Common myeloid progenitor, CD34-positive (primary cell): Measurements from ENCODE around the gene IFT80.
"Not testable (repeated sequence)": the region's sequence is repeated elsewhere in the genome, so short reads cannot be mapped to it uniquely, and the experiment has no call there.

Source experiments
- CTCF ChIA-PET: fragments of 350-600 bp; sonication (Branson Sonifier 250); formaldehyde crosslinking; loops from one replicate; lab custom pipeline; 2021; ENCODE audit warnings: antibody characterized with exemption; lab: Charles Lee
- POLR2A ChIA-PET: fragments of 350-600 bp; sonication (Branson Sonifier 250); formaldehyde crosslinking; loops from one replicate; lab custom pipeline; 2021; ENCODE audit warnings: antibody characterized with exemption; lab: Charles Lee
- DNase-seq, 3 donors: peaks; one replicate each; pipeline versions ENCODE4 v3.0.0 to v3.0.0-alpha.2; 2013
- H3K27ac ChIP-seq, 2 experiments: 1 replicate in 1 of 2; 2 replicates in 1 of 2; pipeline ENCODE4 v1.7.0; 2013; ENCODE audit warnings: inconsistent platforms in 2 of 2, low read length in 2 of 2, mild to moderate bottlenecking in 2 of 2, low read depth in 1 of 2, moderate library complexity in 1 of 2; ENCODE audit not compliant: severe bottlenecking in 2 of 2, insufficient read depth in 1 of 2, poor library complexity in 1 of 2
- H3K27me3 ChIP-seq, 5 experiments: replicated peaks in 2 of 5; 1 replicate in 3 of 5; 2 replicates in 2 of 5; pipeline versions ENCODE4 v1.6.1 to v1.7.0; 2013; ENCODE audit warnings: low read length in 4 of 5, mild to moderate bottlenecking in 2 of 5, moderate library complexity in 2 of 5, inconsistent platforms in 1 of 5; ENCODE audit not compliant: insufficient read depth in 5 of 5, control insufficient read depth in 4 of 5
- H3K36me3 ChIP-seq, 4 experiments: 1 replicate in 2 of 4; 2 replicates in 2 of 4; pipeline versions ENCODE4 v1.6.1 to v1.7.0; 2013; ENCODE audit warnings: low read length in 3 of 4, control low read depth in 1 of 4, mild to moderate bottlenecking in 1 of 4; ENCODE audit not compliant: control insufficient read depth in 4 of 4, insufficient read depth in 4 of 4
- H3K4me1 ChIP-seq, 4 experiments: 1 replicate in 3 of 4; 2 replicates in 1 of 4; pipeline versions ENCODE4 v1.6.1 to v1.7.1; 2013; ENCODE audit warnings: low read length in 3 of 4, mild to moderate bottlenecking in 3 of 4, control low read depth in 1 of 4, inconsistent platforms in 1 of 4, moderate library complexity in 1 of 4; ENCODE audit not compliant: control insufficient read depth in 4 of 4, insufficient read depth in 4 of 4; ENCODE audit errors: control extremely low read depth in 1 of 4
- H3K4me3 ChIP-seq, 7 experiments: 1 replicate in 4 of 7; 2 replicates in 3 of 7; pipeline versions ENCODE4 v1.5.1 to v1.7.0; 2013; ENCODE audit warnings: mild to moderate bottlenecking in 7 of 7, low read length in 6 of 7, moderate library complexity in 6 of 7, inconsistent platforms in 2 of 7, low read depth in 2 of 7, control low read depth in 1 of 7; ENCODE audit not compliant: insufficient read depth in 4 of 7, control insufficient read depth in 1 of 7; ENCODE audit errors: extremely low read depth in 1 of 7
- H3K9me3 ChIP-seq, 5 experiments: 1 replicate in 4 of 5; 2 replicates in 1 of 5; pipeline versions ENCODE4 v1.6.1 to v1.7.1; 2013; ENCODE audit warnings: low read length in 4 of 5, mild to moderate bottlenecking in 2 of 5, inconsistent platforms in 1 of 5, low read depth in 1 of 5, moderate library complexity in 1 of 5; ENCODE audit not compliant: control insufficient read depth in 4 of 5, insufficient read depth in 2 of 5; ENCODE audit errors: control extremely low read depth in 1 of 5
- WGBS: methylation state at CpG from one replicate; pipeline ENCODE4 v1.1.5; 2013; ENCODE audit not compliant: insufficient coverage; 5-methylcytosine and 5-hydroxymethylcytosine counted together

IFT80 gene

DNA sequence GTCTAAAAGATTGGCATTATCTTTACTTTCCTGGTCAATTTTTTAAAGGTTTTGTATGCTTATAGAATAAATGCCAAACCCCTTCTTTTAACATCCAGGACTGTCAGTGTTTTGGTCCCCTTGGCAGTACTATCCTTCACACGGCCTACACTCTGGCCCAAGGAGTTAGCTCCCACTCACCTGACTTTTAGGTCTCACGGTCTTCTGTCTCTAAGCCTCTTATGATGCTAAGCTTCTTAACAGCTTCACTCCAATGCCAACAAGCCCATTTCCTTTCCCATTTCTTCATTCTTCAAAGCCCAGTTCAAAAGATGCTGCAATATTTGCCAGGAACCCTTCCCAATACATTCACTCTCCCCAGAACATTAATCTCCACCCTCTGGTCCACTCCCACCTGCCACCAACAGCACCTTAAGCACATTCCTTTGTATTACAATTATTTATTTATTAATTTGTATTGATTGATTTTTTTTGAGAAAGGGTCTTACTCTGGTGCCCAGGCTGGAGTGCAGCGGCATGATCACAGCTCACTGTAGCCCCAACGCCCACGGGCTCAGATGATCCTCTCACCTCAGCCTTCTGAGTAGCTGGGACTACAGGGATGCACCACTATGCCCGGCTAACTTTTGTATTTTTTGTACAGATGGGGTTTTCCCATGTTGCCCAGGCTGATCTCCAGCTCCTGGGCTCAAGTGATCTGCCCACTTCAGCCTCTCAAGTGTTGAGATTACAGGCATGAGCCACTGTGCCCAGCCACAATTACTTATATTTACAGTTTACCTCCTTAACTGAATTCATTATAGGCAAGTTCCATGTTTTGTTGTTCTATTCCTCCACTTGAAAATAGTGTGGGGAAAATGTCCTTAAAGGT is 27.8 kb downstream of the IFT80 start:
- no peak overlapping the region for H3K27ac ChIP-seq
- 91% methylated on average over 4 of the region's 6 CpGs for WGBS
- no peak overlapping the region for H3K4me3 ChIP-seq
- peaks cover 0 to 4% (median 0%) of the 10 kb centered on the region in 5 experiments for H3K9me3 ChIP-seq
- ChIA-PET CTCF (interaction anchor here (1.0 to 1.3 kb wide), 2 partner anchors 33 to 233 kb away, joined by 3 to 4 read pairs; no protein-coding TSS in a partner anchor), POLR2A (interaction anchor here (0.6 kb wide), 1 partner anchor 18 kb away, joined by 3 read pairs; no protein-coding TSS in a partner anchor)
- H3K36me3 ChIP-seq = peaks cover 3 to 33% (median 12%) of the 10 kb centered on the region in 4 experiments
- peaks cover 0 to 48% (median 14%) of the 10 kb centered on the region in 5 experiments for H3K27me3 ChIP-seq
- peaks cover 3 to 10% (median 5%) of the 10 kb centered on the region in 4 experiments for H3K4me1 ChIP-seq
- no peak for DNase-seq

DNA sequence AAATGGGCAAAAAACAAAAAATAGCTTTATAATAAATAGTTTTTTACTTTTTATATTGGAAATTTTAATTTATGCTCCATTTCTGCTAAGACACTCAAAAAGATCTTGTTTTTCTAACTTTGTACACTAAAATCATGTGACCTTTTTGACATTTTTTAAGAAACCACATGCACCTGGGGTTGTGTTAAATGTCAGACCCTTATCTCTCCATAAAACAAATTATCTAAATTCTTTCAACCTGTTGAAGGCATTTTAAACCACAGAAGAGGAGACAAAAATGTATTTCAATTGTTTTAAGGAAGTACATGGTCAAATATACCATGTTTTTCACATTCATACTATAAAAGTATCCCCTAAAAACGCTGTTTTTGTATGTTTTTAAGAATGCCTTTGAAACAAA is 29.2 kb downstream of the IFT80 start:
- CTCF ChIA-PET = interaction anchor here (0.9 to 1.0 kb wide), 3 partner anchors 8 to 337 kb away, joined by 3 to 4 read pairs (median 3); partner anchors contain the start of gene C3orf80
- WGBS = no CpG with 5 or more reads among the region's 1 CpG

DNA sequence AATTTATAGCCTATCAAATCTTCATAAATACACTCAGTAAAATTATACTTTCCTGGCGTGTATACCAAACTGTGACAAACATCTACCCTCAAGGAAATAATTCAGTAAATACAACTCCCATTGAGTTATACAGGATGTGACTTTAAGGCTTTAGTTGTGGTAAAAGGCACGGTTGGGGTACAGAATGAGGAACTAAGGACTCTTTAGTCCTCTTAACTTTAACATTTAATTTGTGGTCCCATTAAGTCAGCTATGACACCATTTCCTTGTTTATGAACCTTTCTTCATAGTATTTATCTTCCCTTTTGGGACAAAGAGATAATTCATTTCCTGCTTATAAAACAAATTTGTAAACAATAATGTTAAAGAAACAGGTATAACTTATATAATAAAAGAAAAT is 30.2 kb downstream of the IFT80 start:
- CTCF ChIA-PET = interaction anchor here (0.7 to 1.0 kb wide), 2 partner anchors 22 to 336 kb away, joined by 3 read pairs; no protein-coding TSS in a partner anchor
- peaks cover 0 to 49% (median 19%) of the 10 kb centered on the region in 5 experiments for H3K27me3 ChIP-seq
- H3K9me3 ChIP-seq = peaks cover 0 to 6% (median 0%) of the 10 kb centered on the region in 5 experiments
- peak; percentile 66 to 96 (median 92) for DNase-seq
- POLR2A ChIA-PET = no interaction called here
- no CpG with 5 or more reads among the region's 2 CpGs for WGBS
- H3K4me1 ChIP-seq = peaks cover 3 to 10% (median 5%) of the 10 kb centered on the region in 4 experiments
- no peak overlapping the region for H3K4me3 ChIP-seq
- peaks cover 3 to 31% (median 7%) of the 10 kb centered on the region in 4 experiments for H3K36me3 ChIP-seq
- no peak overlapping the region for H3K27ac ChIP-seq

More for the DNA sequence above, 29.2 kb downstream of the IFT80 start:
- no peak overlapping the region for H3K27ac ChIP-seq
- H3K36me3 ChIP-seq = peaks cover 3 to 35% (median 12%) of the 10 kb centered on the region in 4 experiments
- no peak overlapping the region for H3K4me3 ChIP-seq
- peaks cover 0 to 55% (median 19%) of the 10 kb centered on the region in 5 experiments for H3K27me3 ChIP-seq
- H3K4me1 ChIP-seq = peaks cover 3 to 10% (median 5%) of the 10 kb centered on the region in 4 experiments
- POLR2A ChIA-PET = no interaction called here
- DNase-seq = peak in 1 of 3 donors; percentile 14
- H3K9me3 ChIP-seq = peaks cover 0 to 4% (median 0%) of the 10 kb centered on the region in 5 experiments

DNA sequence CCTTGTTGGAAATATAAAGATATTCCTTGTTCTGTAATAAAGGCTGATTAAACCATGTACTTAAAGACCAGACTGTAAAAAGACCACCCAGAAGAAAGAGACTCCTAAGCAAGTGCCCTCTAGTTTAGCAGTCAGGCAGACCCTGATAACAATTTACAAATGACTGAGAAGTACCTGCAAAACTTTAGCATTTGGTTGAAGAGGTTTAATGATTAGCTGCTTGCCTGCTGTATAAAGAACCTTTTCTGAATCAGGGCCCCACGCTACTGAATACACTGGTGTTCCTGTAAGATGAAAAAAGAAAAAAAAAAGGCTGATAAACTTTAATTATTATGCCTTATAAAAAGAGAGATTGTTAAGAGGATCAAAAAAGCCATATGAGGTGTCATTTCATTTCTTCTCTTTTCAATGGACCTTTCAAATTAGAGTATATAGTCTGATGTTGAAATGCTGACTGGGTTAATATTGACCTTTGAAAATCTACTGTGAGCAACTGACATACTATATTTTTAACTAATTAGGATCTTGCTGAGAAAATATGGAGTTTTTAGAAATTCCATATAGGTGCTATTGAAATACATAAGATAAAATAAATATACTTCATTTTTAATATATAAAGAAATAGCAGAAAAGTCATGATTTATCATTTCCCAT is 33.0 kb downstream of the IFT80 start:
- Histone ChIP-seq H3K27ac (no peak overlapping the region), H3K9me3 (peaks cover 0 to 2% (median 0%) of the 10 kb centered on the region in 5 experiments), H3K4me1 (peaks cover 3 to 10% (median 5%) of the 10 kb centered on the region in 4 experiments), H3K27me3 (peaks cover 0 to 33% (median 11%) of the 10 kb centered on the region in 5 experiments), H3K36me3 (peaks cover 0 to 20% (median 1%) of the 10 kb centered on the region in 4 experiments), H3K4me3 (no peak overlapping the region)
- no peak for DNase-seq
- CTCF ChIA-PET = interaction anchor here (1.0 kb wide), 1 partner anchor 14 kb away, joined by 3 read pairs; no protein-coding TSS in a partner anchor
- POLR2A ChIA-PET = no interaction called here
- WGBS = 100% methylated on average over 1 of the region's 1 CpG

DNA sequence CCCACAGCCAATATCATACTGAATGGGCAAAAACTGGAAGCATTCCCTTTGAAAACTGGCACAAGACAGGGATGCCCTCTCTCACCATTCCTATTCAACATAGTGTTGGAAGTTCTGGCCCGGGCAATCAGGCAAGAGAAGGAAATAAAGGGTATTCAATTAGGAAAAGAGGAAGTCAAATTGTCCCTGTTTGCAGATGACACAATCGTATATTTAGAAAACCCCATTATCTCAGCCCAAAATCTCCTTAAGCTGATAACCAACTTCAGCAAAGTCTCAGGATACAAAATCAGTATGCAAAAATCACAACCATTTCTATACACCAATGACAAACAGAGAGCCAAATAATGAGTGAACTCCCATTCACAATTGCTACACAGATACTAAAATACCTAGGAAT is 36.1 kb downstream of the IFT80 start:
- H3K4me3 ChIP-seq, CTCF ChIA-PET, DNase-seq, H3K27ac ChIP-seq, H3K9me3 ChIP-seq, POLR2A ChIA-PET, H3K4me1 ChIP-seq: not testable (repeated sequence)
- Histone ChIP-seq H3K27me3 (peaks cover 0 to 26% (median 9%) of the 10 kb centered on the region in 5 experiments), H3K36me3 (peaks cover 0 to 25% (median 4%) of the 10 kb centered on the region in 4 experiments)
- WGBS = 60% methylated on average over 1 of the region's 2 CpGs

- Histone ChIP-seq H3K27me3 (no peaks in the 10 kb centered on the region), H3K9me3 (no peaks in the 10 kb centered on the region), H3K4me1 (no peaks in the 10 kb centered on the region), H3K27ac (no peak overlapping the region), H3K4me3 (no peak overlapping the region), H3K36me3 (peaks cover 0 to 25% (median 9%) of the 10 kb centered on the region in 4 experiments)
- no peak for DNase-seq
- WGBS = no CpG with 5 or more reads among the region's 4 CpGs
- ChIA-PET POLR2A (no interaction called here), CTCF (interaction anchor here (0.6 to 1.5 kb wide), 3 partner anchors 11 to 36 kb away, joined by 3 read pairs; no protein-coding TSS in a partner anchor)
Measured at GRCh38 chr3:160355826-160356225, 43.2 kb downstream of the IFT80 start.
